COLO829 (cell line): ENCODE results near the gene SIRPG.
"Not testable (repeated sequence)": the region's sequence is repeated elsewhere in the genome, so short reads cannot be mapped to it uniquely, and the experiment has no call there.

Experiments
- DNase-seq: peaks from one replicate; pipeline ENCODE4 v3.0.0; 2012; ENCODE audit warnings: low spot score

The SIRPG gene

GRCh38 chr20:1671891-1672669, 14.5 kb upstream of the SIRPG start:
- DNase-seq, result no peak

GRCh38 chr20:1669304-1669703, 11.7 kb upstream of the SIRPG start:
- no peak for DNase-seq

- DNase-seq, result no peak
Measured at GRCh38 chr20:1667502-1668085, 10.0 kb upstream of the SIRPG start.

GRCh38 chr20:1666802-1667201, 9.2 kb upstream of the SIRPG start:
- no peak for DNase-seq

- DNase-seq, result no peak
Measured at GRCh38 chr20:1665345-1665744, 7.8 kb upstream of the SIRPG start.

GRCh38 chr20:1664911-1665310, 7.3 kb upstream of the SIRPG start:
- no peak for DNase-seq

- DNase-seq, result no peak
Measured at GRCh38 chr20:1663917-1664316, 6.3 kb upstream of the SIRPG start.

GRCh38 chr20:1661542-1662299, 4.1 kb upstream of the SIRPG start:
- no peak for DNase-seq

- no peak for DNase-seq
Measured at GRCh38 chr20:1660246-1660645, 2.7 kb upstream of the SIRPG start.

GRCh38 chr20:1656844-1657243, 735 bp downstream of the SIRPG start:
- no peak for DNase-seq

GRCh38 chr20:1654996-1655395, 2.6 kb downstream of the SIRPG start:
- no peak for DNase-seq

GRCh38 chr20:1652960-1653359, 4.6 kb downstream of the SIRPG start:
- no peak for DNase-seq

- DNase-seq, result no peak
Measured at GRCh38 chr20:1652104-1652503, 5.5 kb downstream of the SIRPG start.

GRCh38 chr20:1651268-1652058, 6.1 kb downstream of the SIRPG start:
- no peak for DNase-seq

GRCh38 chr20:1648101-1648500, 9.5 kb downstream of the SIRPG start:
- no peak for DNase-seq

GRCh38 chr20:1646975-1647431, 10.6 kb downstream of the SIRPG start:
- DNase-seq, result no peak

GRCh38 chr20:1644101-1644962, 13.2 kb downstream of the SIRPG start:
- no peak for DNase-seq

GRCh38 chr20:1638643-1639042, 18.9 kb downstream of the SIRPG start:
- DNase-seq, result not testable (repeated sequence)

GRCh38 chr20:1637755-1638154, 19.8 kb downstream of the SIRPG start:
- DNase-seq, result no peak

- no peak for DNase-seq
Measured at GRCh38 chr20:1637226-1637625, 20.4 kb downstream of the SIRPG start.

- no peak for DNase-seq
Measured at GRCh38 chr20:1636621-1637020, 21.0 kb downstream of the SIRPG start.
